ENCODE data around the gene GATA1.
"Not testable (repeated sequence)": the region's sequence is repeated elsewhere in the genome, so short reads cannot be mapped to it uniquely, and the experiment has no call there.

The GATA1 gene

DNA sequence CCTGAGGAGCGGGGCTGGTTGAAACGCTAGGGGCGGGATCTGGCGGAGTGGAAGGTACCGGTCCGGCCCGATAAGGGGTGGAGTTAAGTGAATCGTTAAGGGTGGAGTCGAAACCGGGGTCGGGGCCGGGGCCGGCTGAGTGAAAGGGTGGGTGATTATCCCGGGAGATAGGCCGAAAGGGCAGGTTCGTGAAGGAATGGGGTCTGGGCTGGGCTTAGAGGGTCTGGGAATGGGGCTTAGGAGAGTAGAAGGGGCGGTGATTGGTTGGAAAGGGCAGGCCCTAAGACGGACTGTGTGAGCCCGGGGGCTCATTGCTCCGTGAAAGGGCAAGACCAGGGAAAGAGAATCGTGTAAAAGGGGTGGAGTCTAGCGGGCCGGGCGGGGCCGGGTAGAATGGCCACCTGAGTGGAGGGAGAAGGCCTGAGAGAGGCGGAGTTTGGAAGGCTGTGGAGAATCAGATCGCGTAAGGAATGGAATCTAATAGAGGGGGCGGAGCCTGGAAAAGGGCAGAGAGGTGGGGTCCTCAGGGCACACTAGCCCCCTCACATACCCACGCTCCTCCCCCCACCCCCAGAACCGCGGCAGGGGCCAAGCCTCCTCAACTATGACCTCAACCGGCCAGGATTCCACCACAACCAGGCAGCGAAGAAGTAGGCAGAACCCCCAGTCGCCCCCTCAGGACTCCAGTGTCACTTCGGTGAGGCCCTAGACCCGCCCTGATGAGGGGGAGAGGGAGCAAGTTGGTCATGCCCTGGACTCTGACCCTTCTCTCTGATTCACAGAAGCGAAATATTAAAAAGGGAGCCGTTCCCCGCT lies 15.9 kb downstream of the GATA1 start:
- peak in 6 of 10 donors; percentile 16 to 91 (median 32) for DNase-seq
- intact Hi-C loops (cut with DNase I) = no loop called here

DNA sequence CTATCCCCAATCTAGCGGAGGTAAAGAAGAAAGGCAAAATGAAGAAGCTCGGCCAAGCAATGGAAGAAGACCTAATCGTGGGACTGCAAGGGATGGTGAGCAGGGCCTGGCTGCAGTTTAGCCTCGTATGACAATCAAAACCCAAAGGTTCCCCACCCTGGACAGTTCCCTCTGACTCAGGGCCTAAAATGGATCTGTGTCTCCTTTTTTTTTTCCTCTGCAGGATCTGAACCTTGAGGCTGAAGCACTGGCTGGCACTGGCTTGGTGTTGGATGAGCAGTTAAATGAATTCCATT lies 16.5 kb downstream of the GATA1 start:
- intact Hi-C loops (cut with DNase I) = no loop called here
- peak in 1 of 10 donors; percentile 44 for DNase-seq

DNA sequence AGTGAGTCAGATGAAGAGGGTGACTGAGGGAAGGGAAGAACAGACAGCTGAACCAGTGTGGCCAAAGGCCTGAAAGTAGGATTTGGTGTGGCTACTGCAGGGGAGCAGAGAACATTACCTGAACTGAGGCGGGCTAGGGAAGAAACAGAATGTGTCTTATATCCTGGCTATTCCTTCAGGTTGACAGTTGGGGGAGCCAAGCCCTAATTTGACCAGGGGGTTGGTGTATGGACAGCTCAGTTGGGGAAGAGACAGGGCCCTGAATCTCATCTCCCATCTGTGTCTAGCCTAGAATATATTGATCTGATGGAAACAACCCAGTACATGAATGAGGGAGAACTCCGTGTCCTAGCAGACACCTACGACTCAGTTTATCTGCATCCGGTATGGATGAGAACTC lies 19.7 kb downstream of the GATA1 start:
- intact Hi-C loops (cut with DNase I) = no loop called here
- DNase-seq = no peak

DNA sequence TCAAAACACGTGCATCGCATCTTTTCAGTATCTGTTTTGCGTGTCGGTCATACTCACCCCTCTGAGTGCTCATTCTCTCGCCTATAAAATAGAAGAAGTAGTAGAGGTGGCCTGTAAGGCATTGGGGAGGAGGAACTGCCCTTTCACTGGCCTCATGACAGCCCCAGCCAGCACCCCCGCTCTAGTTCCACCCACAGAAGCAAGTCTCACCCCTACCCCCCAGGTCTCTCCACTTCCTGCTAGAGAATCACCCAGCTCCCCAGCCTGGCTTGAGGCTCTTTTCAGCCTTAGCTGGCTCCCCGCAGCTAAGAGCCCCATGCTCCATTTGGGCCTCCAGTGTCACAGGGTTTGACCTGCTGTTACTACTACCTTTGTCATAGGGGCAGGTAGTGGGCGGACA lies 27.3 kb downstream of the GATA1 start:
- intact Hi-C loops (cut with DNase I) = no loop called here
- DNase-seq = peak in 1 of 10 donors; percentile 65

DNA sequence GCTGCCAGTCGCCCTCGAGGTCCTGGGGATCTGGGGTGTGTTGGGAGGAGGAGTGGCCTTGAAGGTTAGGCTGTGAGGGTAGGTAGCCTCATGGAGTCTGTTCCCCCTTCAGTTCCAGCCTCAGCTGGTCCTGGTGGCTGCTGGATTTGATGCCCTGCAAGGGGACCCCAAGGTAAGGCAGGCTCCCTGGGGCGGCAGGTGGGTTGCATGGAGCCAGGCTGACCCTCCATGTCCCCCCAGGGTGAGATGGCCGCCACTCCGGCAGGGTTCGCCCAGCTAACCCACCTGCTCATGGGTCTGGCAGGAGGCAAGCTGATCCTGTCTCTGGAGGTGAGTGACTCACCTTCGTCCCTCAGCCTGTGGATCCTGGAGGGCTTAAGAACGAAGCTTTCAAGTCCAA lies 28.3 kb downstream of the GATA1 start:
- intact Hi-C loops (cut with DNase I) = no loop called here
- DNase-seq = peak in 1 of 10 donors; percentile 59

DNA sequence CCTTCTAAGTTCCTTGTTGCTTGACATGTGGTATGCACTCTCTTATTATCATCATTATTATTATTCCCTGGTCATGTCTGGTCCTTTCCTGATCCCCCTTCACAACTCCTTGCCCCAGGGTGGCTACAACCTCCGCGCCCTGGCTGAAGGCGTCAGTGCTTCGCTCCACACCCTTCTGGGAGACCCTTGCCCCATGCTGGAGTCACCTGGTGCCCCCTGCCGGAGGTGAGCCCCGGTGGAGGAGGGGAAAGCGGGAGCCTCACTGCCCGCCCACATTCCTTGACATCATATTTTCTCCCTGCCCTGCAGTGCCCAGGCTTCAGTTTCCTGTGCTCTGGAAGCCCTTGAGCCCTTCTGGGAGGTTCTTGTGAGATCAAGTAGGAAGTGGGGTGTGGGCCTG lies 28.9 kb downstream of the GATA1 start:
- peak in 1 of 10 donors; percentile 69 for DNase-seq
- intact Hi-C loops (cut with DNase I) = no loop called here

DNA sequence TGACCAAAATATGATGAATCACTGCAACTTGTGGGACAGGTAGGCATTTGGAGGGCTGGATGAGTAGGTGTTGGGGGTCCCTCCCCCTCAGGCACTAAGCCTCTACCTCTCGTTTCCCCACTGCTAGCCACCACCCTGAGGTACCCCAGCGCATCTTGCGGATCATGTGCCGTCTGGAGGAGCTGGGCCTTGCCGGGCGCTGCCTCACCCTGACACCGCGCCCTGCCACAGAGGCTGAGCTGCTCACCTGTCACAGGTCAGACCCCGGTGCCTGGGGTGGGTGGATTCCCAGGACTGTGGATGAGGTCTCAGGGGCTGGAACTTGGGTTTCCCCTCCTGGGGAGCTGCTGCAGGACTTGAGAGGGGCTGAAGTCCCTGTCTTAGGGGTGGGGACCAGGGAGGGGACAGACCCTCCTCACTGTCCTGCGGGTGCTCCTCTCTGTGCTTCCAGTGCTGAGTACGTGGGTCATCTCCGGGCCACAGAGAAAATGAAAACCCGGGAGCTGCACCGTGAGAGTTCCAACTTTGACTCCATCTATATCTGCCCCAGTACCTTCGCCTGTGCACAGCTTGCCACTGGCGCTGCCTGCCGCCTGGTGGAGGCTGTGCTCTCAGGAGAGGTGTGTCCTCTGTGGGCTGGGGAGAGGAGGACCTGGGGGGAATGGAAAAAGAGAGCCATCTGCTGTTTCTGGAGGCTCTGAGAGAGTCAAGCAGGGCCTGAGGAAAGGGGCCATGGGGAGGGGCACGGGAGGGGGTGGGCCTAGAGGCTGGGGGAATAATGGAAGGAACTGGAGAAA lies 29.8 kb downstream of the GATA1 start:
- intact Hi-C loops (cut with DNase I) = no loop called here
- peak in 2 of 10 donors; percentile 71 to 73 for DNase-seq

DNA sequence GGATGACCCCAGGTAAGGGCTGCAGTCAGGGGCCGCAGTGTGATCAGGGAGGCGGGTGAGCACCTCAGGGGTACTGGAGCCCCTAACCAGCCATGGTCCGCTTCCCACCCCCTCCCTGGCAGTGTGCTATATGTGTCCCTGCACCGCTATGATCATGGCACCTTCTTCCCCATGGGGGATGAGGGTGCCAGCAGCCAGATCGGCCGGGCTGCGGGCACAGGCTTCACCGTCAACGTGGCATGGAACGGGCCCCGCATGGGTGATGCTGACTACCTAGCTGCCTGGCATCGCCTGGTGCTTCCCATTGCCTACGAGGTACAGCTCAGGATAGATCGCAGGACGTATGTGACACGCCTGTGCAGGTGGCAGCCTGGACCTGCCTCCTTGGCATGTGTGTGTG lies 31.7 kb downstream of the GATA1 start:
- intact Hi-C loops (cut with DNase I) = no loop called here
- DNase-seq = peak in 1 of 10 donors; percentile 60

DNA sequence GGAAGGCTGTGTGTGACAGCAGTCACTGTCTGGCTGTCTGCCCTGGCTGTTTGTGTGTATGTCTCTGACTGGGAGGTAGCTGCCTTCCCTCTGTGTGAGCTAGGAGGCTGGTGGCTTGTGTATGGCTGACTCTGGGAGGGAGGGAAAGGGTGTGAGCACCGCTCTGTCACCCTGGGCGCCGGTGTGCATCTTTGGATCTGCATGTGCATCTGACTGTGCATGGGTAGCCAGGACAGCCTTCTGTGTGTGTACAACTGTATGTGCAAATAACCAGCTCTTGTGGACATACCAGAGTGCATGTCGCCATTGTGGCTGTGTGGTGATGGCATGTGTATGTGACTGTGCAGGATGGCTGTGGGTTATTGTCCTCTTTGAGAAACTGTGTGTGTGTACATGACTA lies 32.5 kb downstream of the GATA1 start:
- intact Hi-C loops (cut with DNase I) = no loop called here
- DNase-seq = peak in 1 of 10 donors; percentile 43

DNA sequence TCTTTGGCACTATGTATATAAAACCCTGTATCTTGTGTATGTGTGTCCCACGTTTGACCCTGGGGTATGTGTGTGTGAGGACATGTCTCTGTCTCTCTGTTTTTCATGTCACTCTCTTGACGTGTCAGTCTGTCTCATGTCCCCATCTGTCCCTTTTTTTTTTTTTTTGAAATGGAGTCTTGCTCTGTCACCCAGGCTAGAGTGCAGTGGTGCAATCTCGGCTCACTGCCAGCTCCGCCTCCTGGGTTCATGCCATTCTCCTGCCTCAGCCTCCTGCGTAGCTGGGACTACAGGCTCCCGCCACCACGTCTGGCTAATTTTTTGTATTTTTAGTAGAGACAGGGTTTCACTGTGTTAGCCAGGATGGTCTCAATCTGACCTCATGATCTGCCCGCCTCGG lies 33.0 kb downstream of the GATA1 start:
- intact Hi-C loops (cut with DNase I) = not testable (repeated sequence)

DNA sequence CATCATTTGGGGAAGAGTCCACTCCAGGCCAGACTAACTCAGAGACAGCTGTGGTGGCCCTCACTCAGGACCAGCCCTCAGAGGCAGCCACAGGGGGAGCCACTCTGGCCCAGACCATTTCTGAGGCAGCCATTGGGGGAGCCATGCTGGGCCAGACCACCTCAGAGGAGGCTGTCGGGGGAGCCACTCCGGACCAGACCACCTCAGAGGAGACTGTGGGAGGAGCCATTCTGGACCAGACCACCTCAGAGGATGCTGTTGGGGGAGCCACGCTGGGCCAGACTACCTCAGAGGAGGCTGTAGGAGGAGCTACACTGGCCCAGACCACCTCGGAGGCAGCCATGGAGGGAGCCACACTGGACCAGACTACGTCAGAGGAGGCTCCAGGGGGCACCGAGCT lies 36.7 kb downstream of the GATA1 start:
- DNase-seq = peak in 6 of 10 donors; percentile 34 to 89 (median 62)
- intact Hi-C loops (cut with DNase I) = no loop called here

More for the DNA sequence above, 33.0 kb downstream of the GATA1 start:
- not testable (repeated sequence) for DNase-seq

DNA sequence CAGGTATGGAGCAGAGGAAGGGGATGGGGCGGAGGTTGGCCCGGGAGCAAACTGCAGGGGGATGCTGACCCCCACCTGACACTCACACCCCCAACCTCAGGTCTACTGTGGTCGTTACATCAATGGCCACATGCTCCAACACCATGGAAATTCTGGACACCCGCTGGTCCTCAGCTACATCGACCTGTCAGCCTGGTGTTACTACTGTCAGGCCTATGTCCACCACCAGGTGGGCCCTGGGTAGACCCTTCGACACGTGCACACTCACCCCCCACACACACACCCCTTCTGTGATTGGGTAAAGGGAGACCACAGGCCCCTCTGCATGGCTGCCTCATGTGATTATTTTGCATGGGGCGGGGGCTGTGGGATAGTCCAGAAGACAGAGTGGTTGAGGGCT lies 37.7 kb downstream of the GATA1 start:
- intact Hi-C loops (cut with DNase I) = no loop called here
- peak in 1 of 10 donors; percentile 65 for DNase-seq

DNA sequence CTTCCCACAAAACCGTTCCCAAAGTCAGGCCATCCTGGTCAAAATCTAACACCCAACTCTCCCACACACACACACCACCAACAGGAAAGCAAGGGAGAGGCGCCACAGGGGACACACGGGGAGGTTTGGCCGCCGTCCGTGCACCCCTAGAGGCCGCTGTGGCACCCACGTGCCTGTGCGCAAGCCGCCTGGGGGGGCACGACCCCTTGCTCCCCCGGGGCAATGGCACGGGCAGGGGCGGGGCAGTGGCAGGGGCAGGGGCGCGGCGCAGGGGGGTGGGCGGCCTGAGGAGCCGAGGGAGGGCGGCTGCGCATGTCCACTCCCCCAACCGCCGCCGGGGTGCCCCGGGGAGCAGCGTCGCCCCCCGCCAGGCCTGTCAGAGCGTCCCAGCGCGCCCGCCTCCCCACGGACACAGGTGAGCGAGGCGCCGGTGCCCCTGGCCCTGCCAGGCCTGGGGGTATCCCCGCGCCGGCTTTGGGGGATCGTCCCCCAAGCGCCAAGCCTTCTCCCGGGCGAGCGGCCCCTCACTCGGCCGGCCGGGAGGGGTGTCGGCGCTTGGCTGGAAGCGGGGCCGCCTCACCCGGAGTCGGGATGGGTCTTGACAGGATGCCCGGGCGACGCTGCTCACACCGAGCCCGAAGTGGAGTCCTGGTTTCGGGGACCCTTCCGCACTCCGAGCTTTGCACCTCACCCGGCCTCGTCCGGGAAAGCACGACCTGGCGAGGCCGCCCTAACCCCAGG lies 39.9 kb downstream of the GATA1 start, which contains the start of gene ERAS:
TSS of gene ERAS (plus strand) at position 379 of the 741 bp plus-strand sequence. CDS start 2,611 bp downstream, outside the sequence.
- intact Hi-C loops (cut with DNase I) = no loop called here

DNA sequence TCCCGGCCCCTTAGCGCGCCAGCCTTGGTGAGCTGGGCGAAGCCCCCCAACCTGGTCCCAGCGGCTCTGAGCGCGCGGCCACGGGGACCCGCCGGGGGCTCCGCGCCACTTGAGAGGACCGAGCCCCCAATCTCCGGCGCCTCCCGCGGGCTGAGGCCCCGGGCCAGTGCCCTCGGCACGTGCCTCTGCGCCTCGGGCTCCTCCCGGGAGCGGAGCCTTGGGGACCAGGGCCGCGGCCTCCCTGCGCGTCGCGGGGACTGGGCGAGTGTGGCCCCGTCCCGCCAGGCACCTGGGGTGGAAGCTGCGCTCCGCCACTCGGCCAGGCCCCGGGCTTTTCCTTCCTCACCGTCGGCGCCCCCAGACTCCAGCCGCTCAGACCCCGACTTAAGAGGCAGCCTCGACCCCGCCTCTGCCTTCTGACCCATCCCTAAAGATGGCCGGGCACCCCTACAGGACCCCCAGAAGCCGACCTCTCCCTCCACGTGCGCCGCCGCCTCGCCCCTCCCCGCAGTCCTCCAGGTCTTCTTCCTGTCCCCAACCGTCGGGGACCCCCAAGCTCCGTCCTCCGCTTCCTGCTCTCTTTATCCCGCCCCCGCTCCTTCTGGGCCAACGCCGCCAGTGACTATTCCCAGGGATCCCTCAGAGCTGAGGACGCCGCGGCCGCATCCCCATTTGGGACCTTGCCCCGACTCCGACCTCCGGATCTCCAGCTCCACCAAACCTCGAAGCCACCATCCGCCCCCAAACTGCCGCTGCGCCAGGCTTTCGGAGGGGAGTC lies 40.7 kb downstream of the GATA1 start:
- DNase-seq = peak in 2 of 10 donors; percentile 78 to 83
- intact Hi-C loops (cut with DNase I) = no loop called here

More for the DNA sequence above, 39.9 kb downstream of the GATA1 start, which contains the start of gene ERAS:
- DNase-seq = peak in 1 of 10 donors; percentile 26

DNA sequence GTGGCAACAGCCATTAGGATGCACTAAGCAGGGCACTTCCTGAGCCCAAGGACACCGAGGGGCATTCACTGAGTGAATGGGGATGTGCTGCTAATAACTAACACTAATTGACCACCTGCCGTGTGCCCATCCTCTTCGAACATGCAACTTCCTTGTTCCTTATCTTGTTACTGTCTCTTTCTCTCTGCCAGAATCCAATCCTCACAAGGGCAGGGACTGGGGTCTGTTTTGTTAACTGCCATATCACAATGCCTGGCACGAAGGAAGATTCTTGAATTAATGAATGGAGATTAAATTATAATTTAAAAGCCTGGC lies 41.2 kb downstream of the GATA1 start:
- no peak for DNase-seq
- intact Hi-C loops (cut with DNase I) = no loop called here

DNA sequence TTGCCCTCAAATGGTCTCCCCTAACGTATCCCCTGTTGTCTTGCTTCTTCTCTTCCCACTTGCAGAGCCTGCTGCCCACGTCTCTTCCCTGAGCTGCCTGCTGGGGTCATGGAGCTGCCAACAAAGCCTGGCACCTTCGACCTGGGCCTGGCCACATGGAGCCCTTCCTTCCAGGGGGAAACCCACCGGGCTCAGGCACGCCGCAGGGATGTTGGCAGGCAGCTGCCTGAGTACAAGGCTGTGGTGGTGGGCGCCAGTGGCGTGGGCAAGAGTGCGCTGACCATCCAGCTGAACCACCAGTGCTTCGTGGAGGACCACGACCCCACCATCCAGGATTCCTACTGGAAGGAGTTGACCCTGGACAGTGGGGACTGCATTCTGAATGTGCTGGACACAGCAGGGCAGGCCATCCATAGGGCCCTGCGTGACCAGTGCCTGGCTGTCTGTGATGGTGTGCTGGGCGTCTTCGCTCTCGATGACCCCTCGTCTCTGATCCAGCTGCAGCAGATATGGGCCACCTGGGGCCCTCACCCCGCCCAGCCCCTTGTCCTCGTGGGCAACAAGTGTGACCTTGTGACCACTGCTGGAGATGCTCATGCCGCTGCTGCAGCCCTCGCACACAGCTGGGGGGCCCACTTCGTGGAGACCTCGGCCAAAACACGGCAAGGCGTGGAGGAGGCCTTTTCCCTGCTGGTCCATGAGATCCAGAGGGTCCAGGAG lies 42.8 kb downstream of the GATA1 start:
- intact Hi-C loops (cut with DNase I) = no loop called here

DNA sequence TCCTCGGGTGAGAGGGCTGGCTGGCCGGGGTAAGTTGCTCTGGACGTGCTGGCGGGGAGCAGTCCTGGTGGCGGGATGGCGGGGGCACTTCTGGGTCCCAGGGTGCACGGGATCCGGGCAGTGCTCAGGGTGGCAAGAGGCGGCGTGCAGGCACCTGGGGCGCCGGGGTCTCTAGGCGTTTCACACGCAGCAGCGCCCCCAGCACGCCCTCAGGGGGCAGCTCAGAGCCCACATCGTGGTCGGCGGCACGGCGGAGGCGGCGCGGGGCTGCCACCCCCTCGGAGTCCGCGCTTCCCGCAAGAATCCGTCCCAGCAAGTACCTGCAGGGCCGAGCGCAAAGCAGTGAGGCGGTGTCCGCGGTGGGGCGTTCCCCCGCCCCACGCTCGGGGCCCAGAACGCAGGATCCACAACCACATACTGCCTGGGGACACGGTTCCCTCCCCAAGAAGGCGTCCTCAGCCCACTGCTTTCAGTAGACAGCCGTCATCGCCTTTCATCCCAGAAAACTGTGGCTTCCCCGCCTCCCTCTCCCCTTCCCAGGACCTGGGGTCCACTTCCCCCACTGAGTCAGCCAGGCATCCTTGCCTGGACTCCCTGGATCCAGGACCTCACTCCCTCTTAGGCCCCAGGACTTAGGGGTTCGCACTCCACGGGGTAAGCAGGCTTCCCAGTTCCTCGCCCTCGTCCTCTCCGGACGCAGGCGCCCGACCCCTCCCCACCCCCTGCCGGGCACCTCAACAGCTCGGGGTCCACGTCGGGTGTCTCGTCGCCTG lies 44.9 kb downstream of the GATA1 start:
- intact Hi-C loops (cut with DNase I) = no loop called here
- DNase-seq = no peak

More for the DNA sequence above, 42.8 kb downstream of the GATA1 start:
- no peak for DNase-seq

DNA sequence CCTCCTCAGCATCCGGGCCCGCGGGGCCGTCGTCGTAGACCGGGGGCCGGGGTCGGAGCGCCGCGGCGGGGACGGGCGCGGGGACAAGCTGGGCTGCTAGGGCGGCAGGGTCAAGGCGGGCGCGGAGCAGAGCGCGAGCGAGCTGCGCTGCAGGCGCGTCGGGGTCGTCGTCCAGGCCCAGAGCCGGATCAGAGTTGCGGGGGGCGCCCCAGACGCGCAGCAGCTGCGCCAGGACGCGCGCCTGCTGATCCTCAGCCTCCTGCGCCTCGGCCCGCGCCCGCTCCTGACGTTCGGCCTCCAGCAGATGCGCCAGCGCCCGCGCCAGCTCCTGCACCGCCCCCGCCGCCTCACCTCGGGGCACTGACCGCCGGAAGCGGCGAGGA lies 45.5 kb downstream of the GATA1 start:
- intact Hi-C loops (cut with DNase I) = no loop called here
- peak in 3 of 10 donors; percentile 77 to 85 (median 81) for DNase-seq
